C1 segment of cervical spinal cord (tissue), 14 donors: Measurements from ENCODE around the gene TNS1.

ENCODE experiments used
- DNase-seq, 14 donors: peaks; one replicate each; lab custom pipeline; 2025; lab: John Stamatoyannopoulos, UW

Gene TNS1

DNA sequence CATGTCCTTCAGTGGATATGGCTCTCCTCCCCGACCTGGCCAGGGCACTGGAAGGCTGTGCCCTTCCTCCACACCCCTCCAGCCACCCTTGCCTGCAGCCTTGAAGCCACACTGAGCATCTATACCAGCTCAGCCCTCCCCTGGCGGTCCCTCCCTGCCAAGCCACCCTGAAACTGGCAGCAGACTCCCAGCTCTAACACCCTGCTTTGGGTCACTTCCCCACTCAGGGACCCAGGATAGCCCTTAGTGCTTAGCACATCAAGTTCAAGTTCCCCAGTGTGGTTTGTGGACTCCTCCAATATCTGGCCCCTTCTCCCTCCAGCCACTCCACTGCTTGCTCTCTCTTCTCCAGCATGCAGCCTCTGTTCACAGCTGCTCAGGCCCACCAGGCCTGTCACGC is 89.4 kb downstream of the TNS1 start:
- DNase-seq, result peak in 1 of 14 donors; percentile 21

DNA sequence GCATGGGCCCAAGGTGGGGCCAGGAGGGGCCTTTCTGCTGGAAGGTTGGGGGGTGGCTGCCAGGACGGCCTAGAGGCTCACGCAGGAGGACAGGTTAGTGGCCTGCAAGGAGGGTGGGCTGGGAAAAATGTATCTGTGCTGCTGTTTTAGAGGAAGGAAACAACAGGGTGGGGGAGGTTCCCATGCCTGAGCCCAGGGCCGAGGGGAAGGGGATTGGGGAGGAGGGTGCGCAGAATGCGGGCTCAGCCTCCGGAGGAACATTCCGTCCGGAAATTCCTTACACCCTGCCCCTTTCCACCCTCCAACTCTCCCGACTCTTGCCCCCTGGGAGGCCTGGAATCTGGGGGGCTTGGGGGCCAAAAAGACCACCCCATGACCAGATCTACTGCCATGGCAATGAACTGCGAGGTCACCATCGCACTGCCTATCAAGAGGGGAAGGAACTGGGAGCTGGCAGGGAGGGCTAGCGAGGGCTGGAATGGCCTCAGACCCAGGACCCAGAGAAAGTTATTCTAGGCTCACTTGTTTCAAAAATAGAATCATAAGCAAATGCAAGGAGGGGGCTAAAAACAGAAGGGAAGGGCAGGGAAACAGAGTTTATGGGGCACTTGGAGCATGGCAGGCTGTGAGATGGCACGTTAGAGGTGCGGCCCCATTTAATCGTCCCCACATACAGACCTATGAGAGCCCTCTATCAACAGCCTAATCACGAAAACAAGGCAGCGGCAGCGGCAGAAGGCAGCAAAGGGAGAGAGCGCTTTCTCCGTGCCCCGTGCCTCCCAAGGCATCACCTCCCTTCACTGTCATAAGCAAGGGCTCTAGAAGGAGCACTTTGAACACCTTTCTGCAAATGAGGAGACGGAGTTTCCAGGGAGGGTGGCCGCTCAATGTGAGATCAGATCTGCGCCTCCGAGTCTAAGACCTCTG is 90.4 kb downstream of the TNS1 start:
- DNase-seq, result no peak

DNA sequence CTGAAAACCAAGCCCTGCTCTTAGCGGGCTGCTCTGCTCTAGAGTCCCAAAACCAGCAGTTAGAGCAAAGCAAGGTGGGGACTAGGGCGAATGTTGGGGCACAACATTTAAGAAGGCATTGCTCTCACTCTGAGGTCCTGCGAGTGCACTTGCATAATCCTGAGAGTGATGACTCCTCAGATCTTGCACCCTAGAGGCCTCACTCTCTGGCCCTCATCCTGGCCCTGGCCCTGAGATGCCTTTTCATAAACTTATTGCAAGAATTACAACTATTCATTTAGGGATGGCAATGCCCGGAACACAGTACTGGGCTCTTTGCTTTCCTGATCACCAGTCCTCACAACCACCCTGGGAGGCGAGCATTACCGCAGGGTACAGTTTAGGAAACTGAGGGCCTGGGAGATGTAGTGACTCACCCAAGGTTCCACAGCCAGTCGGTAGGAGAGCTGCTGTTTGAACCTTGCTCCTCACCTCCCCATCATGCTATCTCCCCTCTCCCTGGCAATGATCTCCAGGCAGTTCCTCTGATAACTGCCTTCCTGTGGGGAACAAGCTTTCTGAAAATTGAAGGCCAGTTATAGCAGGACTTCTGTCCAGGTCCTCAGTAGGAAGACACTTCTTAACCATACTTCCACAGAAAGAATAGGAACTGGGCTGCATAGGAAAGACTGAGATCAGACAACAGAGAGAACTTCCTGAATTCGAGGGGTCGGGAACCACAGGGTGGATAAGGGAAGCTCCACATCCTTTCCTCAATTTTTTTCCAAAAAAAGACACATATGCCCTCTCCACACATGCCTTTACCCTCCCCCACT is 91.3 kb downstream of the TNS1 start:
- DNase-seq, result no peak

DNA sequence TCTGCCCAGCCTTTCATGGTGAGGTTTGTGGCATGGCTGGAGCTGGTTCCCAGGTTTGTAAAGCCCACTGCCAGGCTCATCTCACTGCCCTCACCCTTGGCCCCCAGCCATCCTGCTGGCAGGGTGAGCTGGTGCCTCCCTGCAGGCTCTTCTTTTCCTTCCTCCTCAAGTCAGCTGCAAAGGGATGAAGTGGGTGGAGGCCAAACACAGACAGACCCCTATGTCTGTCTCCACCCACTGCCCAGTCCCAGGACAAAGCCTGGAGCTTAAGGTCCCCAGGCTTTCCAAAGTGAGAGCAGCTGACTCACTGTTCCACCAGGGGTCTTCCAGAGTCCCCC is 92.0 kb downstream of the TNS1 start:
- DNase-seq, result no peak

DNA sequence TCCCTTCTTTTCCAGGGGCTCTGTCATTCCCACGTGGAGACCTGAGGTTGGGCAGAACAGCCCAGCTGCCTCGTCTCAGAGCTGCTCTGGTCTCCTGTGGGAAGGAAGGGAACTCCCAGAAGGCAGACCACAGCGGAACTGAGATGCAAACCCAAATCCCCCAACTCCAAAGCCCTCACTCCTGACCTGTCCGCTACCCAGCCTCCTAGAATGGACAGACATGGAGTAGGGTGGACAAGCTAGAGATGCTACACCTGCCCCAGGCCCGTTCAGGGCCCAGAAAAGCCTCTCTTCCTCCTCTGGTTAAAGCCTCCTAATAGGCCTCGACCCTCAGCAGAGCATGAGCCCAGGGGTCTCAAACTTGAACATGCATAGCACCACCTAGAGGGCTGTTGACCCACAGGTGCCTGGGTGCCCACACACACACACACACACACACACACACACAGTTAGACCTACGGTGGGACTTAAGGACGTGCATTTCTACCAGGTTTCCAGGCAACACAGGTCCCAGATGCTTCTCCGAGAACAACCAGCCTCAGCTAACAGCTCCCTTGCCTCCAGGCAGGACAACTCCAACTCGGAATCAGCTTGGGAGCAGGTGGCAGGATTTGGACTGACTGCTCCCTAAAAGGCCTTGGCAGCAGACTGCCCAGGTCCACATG is 93.5 kb downstream of the TNS1 start:
- peak in 1 of 14 donors; percentile 24 for DNase-seq

DNA sequence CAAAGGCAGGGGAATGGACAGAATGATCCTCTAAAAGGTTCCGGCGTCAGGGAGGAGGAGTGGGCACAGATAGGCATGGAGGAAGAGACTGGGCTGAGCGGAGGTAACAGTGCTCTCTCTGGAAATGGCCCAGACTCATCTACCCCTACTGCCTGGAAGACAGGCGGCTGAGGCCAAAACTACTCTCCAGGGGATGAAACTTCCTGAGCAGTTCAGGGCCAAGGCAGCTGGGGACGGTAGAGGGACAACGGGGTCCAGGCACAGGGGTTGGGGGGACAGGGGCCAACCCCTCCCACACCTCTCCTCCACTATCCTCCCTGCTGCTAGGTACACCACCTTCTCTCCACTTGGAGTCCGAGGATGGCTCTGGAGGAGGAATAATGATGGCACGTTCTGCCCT is 94.3 kb downstream of the TNS1 start:
- no peak for DNase-seq

DNA sequence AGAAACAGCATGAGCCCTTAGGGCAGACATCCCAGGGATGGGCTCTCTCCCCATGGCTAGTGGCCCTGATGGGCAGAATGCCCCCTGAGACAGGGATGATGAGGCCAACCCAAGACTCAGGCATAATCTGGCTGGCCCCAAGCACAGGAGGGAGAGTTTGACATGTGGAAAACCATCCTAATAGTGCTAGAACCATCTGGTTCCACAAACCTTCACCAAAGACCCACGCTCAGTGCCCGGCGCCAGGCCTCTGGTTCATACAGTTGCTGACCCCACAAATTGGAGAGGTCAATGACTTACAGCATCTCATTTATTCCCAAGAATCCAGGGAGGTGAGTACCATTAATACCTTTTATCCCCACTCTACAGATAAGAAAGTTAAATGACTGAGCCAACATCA is 95.5 kb downstream of the TNS1 start:
- no peak for DNase-seq

DNA sequence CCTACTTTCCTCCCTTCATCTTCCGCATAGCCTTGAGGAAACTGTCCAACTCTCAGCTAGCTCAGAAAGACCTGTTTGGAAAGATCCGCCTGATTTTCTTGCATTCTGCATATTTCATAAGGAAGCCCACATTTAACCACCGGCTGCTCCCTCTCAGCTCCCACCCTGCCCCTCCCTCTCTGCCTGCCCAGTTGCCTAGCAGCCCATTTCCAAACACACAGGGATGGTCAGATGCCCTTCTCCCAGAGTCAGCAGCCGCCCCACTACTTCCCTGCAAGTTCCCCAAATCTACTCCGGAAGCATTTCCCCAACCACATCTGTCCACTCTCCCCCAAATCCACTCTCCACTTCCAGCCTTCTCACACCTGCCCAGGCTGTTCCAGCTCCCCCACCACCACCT is 96.0 kb downstream of the TNS1 start:
- DNase-seq, result no peak

DNA sequence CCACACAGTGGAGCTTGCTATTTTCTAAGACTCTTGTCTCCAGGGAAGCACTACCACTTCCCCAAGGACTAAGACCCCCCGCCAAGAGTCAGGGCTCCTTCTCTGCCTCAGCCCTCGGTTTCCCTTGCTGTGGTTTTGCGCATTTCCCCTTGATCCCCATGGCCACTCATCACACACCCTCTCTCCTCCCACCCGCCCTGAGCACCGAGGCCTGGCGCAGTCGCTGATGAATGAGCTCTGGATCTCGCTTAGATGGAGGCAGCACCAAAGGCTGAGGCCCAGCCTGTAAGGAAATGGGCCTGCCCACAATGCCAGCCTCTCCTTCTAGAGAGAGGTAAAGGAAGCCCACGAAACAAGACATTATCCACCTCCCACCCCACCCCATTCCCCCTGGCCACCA is 96.9 kb downstream of the TNS1 start:
- peak in 2 of 14 donors; percentile 50 to 51 for DNase-seq

DNA sequence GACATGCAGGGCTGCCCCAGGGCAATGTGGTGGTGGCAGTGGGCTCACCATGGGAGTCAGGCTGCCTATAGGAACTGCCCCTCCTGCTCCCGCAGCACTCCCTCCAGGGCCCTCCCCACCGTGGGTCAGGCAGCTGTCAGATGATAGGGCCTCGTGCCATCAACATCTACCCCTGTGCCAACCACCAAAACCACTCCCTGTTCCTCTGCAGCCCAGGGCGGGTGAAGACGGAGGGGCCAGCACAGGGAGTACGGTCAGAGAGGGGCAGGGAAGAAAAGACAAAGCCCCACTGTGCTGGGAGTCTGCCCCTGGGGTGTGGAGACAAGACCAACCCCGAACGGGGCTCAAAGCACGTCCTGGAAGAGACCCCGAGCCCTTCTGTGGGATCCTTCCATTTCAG is 97.4 kb downstream of the TNS1 start:
- peak in 9 of 14 donors; percentile 17 to 75 (median 51) for DNase-seq

DNA sequence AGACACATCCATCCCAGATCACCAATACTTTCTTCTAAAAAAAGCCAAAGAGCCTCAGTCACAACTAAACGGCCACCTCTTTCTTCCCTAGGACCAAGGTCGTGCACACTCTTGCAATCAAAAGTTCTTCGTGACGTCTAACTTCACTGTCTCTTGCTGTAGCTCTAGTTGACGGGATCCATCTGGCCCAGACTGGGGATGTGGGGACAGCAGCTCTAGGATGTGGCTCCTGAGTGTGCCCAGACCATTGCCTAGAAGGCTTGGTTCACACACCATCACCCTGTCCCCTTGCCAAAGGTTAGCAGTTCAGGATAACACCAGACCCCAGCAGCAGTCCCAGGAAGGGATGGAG is 98.2 kb downstream of the TNS1 start:
- no peak for DNase-seq

DNA sequence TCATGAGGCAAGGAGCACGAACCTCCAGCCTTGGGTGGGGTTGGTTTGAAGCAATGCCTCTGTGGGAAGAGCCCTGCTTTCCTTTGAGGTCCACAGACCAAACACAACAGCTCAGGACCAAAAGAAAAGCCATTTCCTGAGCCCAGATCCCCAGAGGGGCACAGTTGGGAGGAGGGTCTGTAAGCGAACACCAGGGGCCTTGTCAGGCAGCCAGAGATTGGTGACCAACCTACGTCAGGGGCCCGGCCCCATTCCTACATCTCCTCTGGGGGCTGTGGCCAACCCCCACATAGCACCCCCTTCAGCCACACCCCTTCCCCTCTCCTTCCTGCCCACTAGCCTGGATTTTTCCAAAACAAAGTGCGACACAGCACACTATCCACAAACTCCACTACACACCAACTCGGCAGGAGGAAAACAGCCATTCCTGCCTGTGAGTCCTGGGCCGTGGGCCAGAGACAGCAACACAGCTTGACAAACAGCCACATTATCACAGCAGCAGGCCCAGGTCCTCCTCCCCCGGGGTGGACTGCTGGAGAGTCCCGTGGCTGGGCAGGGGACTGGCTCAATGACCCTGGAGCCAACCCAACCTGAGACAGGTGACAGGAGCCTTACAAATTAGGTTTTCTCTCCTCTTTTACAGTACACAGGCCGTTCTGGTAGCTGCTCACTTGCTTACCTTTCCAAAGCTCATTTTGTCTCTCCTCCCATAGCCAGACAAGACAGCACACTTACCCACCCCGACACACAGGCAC is 98.8 kb downstream of the TNS1 start:
- peak in 10 of 14 donors; percentile 16 to 75 (median 48) for DNase-seq

DNA sequence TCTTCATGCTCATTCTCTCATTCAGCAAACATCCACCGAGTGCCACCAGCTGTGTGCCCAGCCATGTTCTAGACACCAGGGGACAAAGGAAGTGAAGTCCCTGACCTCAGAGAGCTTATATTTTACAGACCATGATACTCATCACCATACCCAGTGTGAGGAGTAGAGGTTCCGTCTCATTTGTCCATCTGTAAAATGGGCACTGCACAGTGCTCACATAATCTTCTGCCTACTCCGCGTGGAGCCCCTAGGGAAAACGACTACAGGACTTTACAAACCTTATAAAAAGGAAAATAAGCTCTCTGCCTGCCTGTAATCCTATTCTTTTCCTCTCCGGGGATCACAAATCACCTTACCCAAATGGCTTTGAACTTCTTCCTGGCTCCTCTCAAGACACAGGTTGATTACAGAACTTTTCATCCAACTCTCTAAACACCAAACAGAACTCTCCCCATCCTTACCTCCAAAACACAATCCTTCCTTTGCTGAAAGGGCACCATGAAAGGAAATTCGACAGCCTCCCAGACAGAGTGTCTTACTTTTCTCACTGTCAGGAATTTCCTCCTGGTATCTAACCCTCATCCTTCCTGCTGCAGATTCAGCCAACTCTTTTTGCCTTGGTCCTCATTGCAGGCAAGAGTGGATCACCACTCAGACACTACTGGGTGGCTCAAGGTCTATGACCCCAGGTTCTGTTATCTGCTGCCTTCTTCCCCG is 99.5 kb downstream of the TNS1 start:
- no peak for DNase-seq

DNA sequence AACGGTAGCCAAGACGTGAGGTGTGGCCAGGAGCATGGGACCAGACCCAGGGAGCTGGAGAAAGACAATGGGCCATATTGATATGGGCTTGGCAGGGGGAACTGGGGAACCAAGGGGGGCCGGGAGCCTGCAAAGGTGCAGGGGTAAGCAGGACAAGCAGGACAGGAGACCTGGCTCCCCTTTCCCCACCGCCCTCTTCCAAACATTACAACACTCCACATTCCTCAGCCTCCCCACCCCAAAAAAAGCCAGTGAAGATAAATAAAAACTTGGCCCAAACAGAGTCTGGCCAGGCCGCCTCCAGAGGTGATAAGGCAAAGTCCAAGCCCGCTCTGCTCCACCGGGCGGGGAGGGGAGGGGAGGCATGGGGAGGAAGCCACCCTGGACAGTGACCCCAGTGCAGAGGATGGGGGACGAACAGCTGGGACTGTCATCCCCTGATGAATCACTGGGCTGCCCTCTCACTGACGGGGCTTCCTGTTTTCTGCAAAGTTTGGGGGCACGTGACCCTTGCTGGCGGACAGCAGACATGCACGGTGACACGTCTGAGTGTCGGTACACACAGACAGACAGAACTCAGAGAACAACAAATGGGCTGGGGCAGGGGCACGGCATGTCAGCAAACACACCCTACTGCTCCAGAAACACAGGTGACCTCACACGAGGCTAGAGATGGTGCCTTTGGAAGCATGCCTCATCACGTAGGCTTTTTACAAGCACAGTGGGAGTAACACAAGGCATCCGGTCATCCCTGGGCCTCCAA is 100.2 kb downstream of the TNS1 start:
- DNase-seq, result peak in 5 of 14 donors; percentile 13 to 63 (median 36)

DNA sequence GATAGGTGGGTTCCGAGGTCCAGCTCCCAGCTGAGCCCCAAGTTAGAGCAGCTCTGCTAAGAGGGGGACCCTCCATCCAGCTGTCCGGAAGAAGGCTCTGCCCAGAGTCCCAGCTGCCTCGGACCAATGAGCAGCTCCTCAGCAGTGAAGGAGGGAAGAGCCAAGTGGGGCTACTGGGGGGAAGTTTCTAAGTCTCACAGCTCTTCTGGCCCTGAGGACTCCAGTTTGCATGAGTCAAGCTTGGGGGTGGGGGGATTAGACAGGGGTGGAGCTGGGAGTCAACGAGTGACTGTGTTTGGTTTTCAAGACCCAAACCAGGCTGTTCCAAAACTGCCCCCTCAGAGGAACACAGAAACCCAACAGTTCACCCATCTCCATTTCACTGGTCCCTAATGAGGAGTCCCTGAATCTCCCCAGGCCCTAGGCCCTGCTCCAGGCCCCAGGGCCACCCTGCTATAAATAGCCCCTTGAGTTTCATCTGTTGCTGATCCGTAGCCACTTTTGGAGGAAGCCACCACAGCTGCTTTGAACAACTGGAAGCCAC is 100.9 kb downstream of the TNS1 start:
- no peak for DNase-seq

DNA sequence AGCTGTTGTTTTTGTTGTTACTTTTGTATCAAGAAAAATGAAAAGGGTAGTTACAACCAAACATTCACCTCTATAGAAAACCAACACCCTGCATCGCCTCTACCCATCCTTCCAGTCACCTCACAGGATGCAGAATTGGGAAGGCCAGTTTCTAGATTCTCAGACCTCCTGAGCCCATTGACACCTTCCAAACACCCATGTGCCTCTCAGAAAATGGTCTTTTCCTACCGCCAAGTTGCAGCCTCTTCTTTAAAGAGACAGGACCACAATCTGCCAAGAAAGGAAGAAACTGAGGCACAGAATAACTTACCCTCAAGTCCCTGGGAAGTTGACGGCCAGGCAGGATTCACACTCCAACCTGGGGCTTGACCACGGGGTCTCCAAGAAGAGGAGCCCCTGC is 101.4 kb downstream of the TNS1 start:
- DNase-seq, result no peak

DNA sequence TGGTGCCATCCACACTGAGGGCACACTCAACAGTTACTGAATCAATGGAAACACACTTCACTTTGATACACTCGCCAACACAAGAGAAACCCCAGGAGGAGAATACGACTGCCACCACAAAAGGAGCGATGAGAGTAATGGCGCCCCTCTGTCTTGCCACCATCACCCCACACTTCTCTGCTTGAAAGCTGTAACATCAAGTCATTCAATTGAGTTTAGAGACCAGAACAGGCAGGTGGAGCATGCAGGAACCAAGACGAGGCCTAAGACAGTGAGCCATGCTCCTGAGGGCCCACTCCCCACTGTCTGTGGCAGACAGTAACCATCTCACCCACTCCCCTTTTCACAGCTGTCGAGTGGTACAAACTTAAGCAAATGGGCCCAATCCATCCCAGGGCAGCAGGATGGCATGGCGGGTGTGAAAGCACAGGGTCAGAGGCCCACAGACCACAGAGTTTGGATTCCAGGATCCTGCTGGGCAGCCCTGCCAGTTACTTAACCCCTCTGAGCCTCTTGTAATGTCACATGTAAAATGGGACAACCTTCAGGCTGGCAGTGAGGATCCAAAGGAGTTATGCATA is 101.9 kb downstream of the TNS1 start:
- DNase-seq, result no peak

DNA sequence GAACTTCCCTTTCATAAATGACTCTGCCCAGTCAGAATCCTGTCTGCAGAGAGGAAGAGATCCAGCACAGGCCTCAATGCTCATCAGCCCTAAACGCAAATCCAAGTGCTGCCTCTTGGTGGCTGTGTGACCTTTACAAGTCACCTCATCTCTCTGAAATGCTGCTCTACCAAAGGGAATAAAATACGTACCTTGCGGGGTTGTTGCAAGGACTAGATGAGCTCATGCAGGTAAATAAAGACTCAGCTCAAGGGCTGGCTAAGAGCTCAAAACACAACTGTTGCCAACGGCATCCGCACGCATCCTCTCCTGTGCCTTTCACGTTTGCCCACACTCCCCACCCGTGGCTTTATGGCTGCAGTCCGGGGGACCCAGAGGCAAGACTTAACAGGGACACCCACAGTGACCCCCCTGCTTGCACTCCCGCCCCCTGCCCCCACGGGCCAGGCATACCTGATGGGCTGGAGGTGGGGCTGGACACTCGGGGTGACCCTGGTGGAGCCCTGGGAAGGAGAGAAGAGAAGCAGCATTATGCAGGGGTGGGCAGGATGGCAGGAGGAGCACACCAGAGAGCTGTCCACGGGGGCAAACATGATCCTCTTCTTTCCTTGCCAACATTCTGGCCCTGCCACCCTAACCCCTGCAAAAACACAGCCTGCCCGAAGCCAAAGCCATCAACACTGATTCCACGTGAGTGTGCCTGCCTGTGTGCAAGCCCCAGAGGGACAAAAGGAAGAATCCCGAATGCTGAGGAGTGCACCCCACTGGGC is 102.6 kb downstream of the TNS1 start:
- no peak for DNase-seq
